Dedifferentiated amniotic fluid mesenchymal stem cell (primary cell): ENCODE data around the gene MMP24.
"Not testable (repeated sequence)": the region's sequence is repeated elsewhere in the genome, so short reads cannot be mapped to it uniquely, and the experiment has no call there.

Source experiments
- DNase-seq: peaks from one replicate; pipeline ENCODE4 v3.0.0-alpha.2; 2016; ENCODE audit errors: extremely low spot score

Gene MMP24

GRCh38 chr20:35311409-35311808, 84.9 kb downstream of the MMP24 start:
- DNase-seq = no peak

GRCh38 chr20:35311822-35312221, 85.3 kb downstream of the MMP24 start:
- no peak for DNase-seq

- peak; percentile 62 for DNase-seq
Observed at GRCh38 chr20:35312318-35312717, 85.8 kb downstream of the MMP24 start.

- no peak for DNase-seq
Observed at GRCh38 chr20:35314816-35315631, 88.5 kb downstream of the MMP24 start.

GRCh38 chr20:35315632-35316020, 89.1 kb downstream of the MMP24 start:
- not testable (repeated sequence) for DNase-seq

- no peak for DNase-seq
Observed at GRCh38 chr20:35316086-35316485, 89.6 kb downstream of the MMP24 start.

GRCh38 chr20:35317416-35318210, 91.1 kb downstream of the MMP24 start:
- DNase-seq = no peak

- DNase-seq = peak; percentile 27
Observed at GRCh38 chr20:35318502-35319157, 92.1 kb downstream of the MMP24 start.

GRCh38 chr20:35319192-35319870, 92.8 kb downstream of the MMP24 start:
- DNase-seq = no peak

- DNase-seq = no peak
Observed at GRCh38 chr20:35319871-35320197, 93.3 kb downstream of the MMP24 start.

- DNase-seq = no peak
Observed at GRCh38 chr20:35320396-35321126, 94.1 kb downstream of the MMP24 start.

GRCh38 chr20:35325401-35325800, 98.9 kb downstream of the MMP24 start:
- no peak for DNase-seq

GRCh38 chr20:35326021-35326739, 99.7 kb downstream of the MMP24 start:
- no peak for DNase-seq
